GM12878 (cell line): Measurements from ENCODE around the gene NFILZ. TPM values are rescaled to one million over a fixed set of nuclear protein-coding genes. Genes with fewer than 3 reads are reported as not detected.

Source experiments
- ATAC-seq: fragments of 200-7000 bp; cut with Tn5 transposase; 3 replicates; pipeline ENCODE4 v1.9.1; 2020; ENCODE audit warnings: mild to moderate bottlenecking, moderate library complexity
- BruUV-seq: library from RNA; stranded (reverse); fragments of 400-500 nt; replicated peaks from 2 replicates; lab custom pipeline; 2021; lab: Mats Ljungman, UMichigan
- CTCF ChIA-PET: fragments of 300-600 bp; sonication (Branson Sonifier 250); formaldehyde crosslinking; extraction: SDS; loops from one replicate; lab custom pipeline; 2021; ENCODE audit warnings: inconsistent platforms; lab: Yijun Ruan, JAX
- POLR2A ChIA-PET: fragments of 350-600 bp; formaldehyde crosslinking; extraction: SDS; loops from one replicate; lab custom pipeline; 2021; ENCODE audit warnings: inconsistent platforms; lab: Charles Lee
- RAD21 ChIA-PET: fragments of 300-600 bp; sonication (Branson Sonifier 250); formaldehyde crosslinking; loops from one replicate; lab custom pipeline; 2023; ENCODE audit warnings: antibody characterized with exemption; ENCODE audit not compliant: unreplicated experiment; lab: Charles Lee
- SMC1A ChIA-PET: fragments of 300-600 bp; sonication (Branson Sonifier 250); formaldehyde crosslinking; loops from one replicate; lab custom pipeline; 2023; ENCODE audit not compliant: unreplicated experiment, uncharacterized antibody; lab: Charles Lee
- DNase-seq: peaks from one replicate; pipeline ENCODE4 v3.0.0-alpha.2; 2011; ENCODE audit warnings: low read depth, low spot score
- FAIRE-seq: peaks from 3 replicates; lab custom pipeline; 2011; peaks lifted over from hg19 to GRCh38; lab: Jason Lieb, UNC
- H2AFZ ChIP-seq: 2 replicates; pipeline ENCODE4 v1.6.0; 2011; ENCODE audit warnings: low read depth, low read length, control low read depth; ENCODE audit not compliant: control insufficient read depth
- H3K27ac ChIP-seq: 2 replicates; pipeline ENCODE4 v1.5.1; 2011; ENCODE audit warnings: control low read depth; ENCODE audit not compliant: control insufficient read depth, insufficient read depth
- H3K27me3 ChIP-seq, 2 experiments: replicated peaks in 1 of 2; 2 replicates each; pipeline versions ENCODE4 v1.6.0 to v1.6.1; 2011; ENCODE audit warnings: low read length in 1 of 2; ENCODE audit not compliant: control insufficient read depth in 2 of 2, insufficient read depth in 2 of 2
- H3K36me3 ChIP-seq, 2 experiments: 2 replicates each; pipeline ENCODE4 v1.5.1; 2011; ENCODE audit warnings: low read length in 1 of 2; ENCODE audit not compliant: control insufficient read depth in 2 of 2, insufficient read depth in 2 of 2
- H3K4me1 ChIP-seq: 2 replicates; pipeline ENCODE4 v1.6.1; 2011; ENCODE audit warnings: mild to moderate bottlenecking, low read length, moderate library complexity, mixed read lengths; ENCODE audit not compliant: control insufficient read depth, insufficient read depth
- H3K4me2 ChIP-seq: 2 replicates; pipeline ENCODE4 v1.6.0; 2011; ENCODE audit warnings: control low read depth; ENCODE audit not compliant: control insufficient read depth, insufficient read depth
- H3K4me3 ChIP-seq: fragments of 200-600 bp; sonication (generic); 2 replicates; pipeline ENCODE4 v1.5.1; 2016
- H3K79me2 ChIP-seq: 2 replicates; pipeline ENCODE4 v1.6.0; 2011; ENCODE audit warnings: low read length; ENCODE audit not compliant: control insufficient read depth, insufficient read depth
- H3K9ac ChIP-seq: 2 replicates; pipeline ENCODE4 v1.8.0; 2011; ENCODE audit warnings: low read length, control low read depth, mixed read lengths; ENCODE audit not compliant: control insufficient read depth, insufficient read depth
- H3K9me3 ChIP-seq: replicated peaks from 3 replicates; pipeline ENCODE4 v1.5.1; 2011; ENCODE audit warnings: mild to moderate bottlenecking, low read length; ENCODE audit not compliant: control insufficient read depth, insufficient read depth
- H4K20me1 ChIP-seq: 2 replicates; pipeline ENCODE4 v1.6.0; 2011; ENCODE audit not compliant: control insufficient read depth, insufficient read depth
- DPF2 ChIP-seq: fragments of 450-650 bp; IDR thresholded peaks from 2 replicates; pipeline ENCODE4 v1.6.1; 2017; ENCODE audit warnings: mild to moderate bottlenecking
- EP300 ChIP-seq, 2 experiments: fragments of 150-350 bp in 1 of 2; IDR thresholded peaks; 2 replicates each; pipeline ENCODE4 v1.6.1; 2011 to 2012; ENCODE audit warnings: low read depth in 2 of 2, low read length in 2 of 2, borderline replicate concordance in 1 of 2, improper control_type of control experiment in 1 of 2, inconsistent platforms in 1 of 2; ENCODE audit not compliant: control insufficient read depth in 1 of 2
- FOXK2 ChIP-seq: fragments of 450-650 bp; IDR thresholded peaks from 2 replicates; pipeline ENCODE4 v1.6.1; 2017; ENCODE audit warnings: mild to moderate bottlenecking, moderate library complexity
- GATAD2B ChIP-seq: fragments of 450-650 bp; conservative IDR thresholded peaks from 2 replicates; pipeline ENCODE4 v1.6.1; 2017; ENCODE audit warnings: low read depth, mild to moderate bottlenecking, moderate library complexity
- HDAC2 ChIP-seq: fragments of 200-600 bp; sonication (generic); IDR thresholded peaks from 2 replicates; pipeline ENCODE4 v1.6.1; 2017
- NFYB ChIP-seq: IDR thresholded peaks from 2 replicates; pipeline ENCODE4 v1.6.1; 2011; ENCODE audit warnings: low read depth, mild to moderate bottlenecking, low read length, improper control_type of control experiment, moderate library complexity; ENCODE audit not compliant: insufficient read depth
- NRF1 ChIP-seq: conservative IDR thresholded peaks from 2 replicates; pipeline ENCODE4 v1.6.1; 2011; ENCODE audit warnings: mild to moderate bottlenecking, low read depth, low read length, improper control_type of control experiment
- RAD51 ChIP-seq: fragments of 450-650 bp; IDR thresholded peaks from 2 replicates; pipeline ENCODE4 v1.6.1; 2016; ENCODE audit warnings: moderate library complexity, mild to moderate bottlenecking, inconsistent platforms
- RELA ChIP-seq: fragments of 450-650 bp; IDR thresholded peaks from 2 replicates; pipeline ENCODE4 v1.8.0; 2014; ENCODE audit warnings: borderline replicate concordance; ENCODE audit not compliant: partially characterized antibody
- SMARCA5 ChIP-seq: fragments of 450-650 bp; IDR thresholded peaks from 2 replicates; pipeline ENCODE4 v1.6.1; 2017; ENCODE audit warnings: mild to moderate bottlenecking
- SREBF2 ChIP-seq: IDR thresholded peaks from 2 replicates; pipeline ENCODE4 v1.6.1; 2012; ENCODE audit warnings: mild to moderate bottlenecking, low read length
- TBL1XR1 ChIP-seq: IDR thresholded peaks from 2 replicates; pipeline ENCODE4 v1.6.1; 2012; ENCODE audit warnings: low read depth, low read length, improper control_type of control experiment
- TCF12 ChIP-seq: IDR thresholded peaks from 2 replicates; pipeline ENCODE4 v1.6.1; 2011; ENCODE audit warnings: low read depth, mild to moderate bottlenecking, low read length
- YY1 ChIP-seq: IDR thresholded peaks from 2 replicates; pipeline ENCODE4 v1.6.1; 2011; ENCODE audit warnings: low read depth, mild to moderate bottlenecking, low read length
- ZNF217 ChIP-seq: fragments of 450-650 bp; IDR thresholded peaks from 2 replicates; pipeline ENCODE4 v1.6.1; 2017; ENCODE audit warnings: antibody characterized with exemption, mild to moderate bottlenecking
- ZNF384 ChIP-seq: IDR thresholded peaks from 2 replicates; pipeline ENCODE4 v1.6.1; 2012; ENCODE audit warnings: low read depth, mild to moderate bottlenecking, low read length, improper control_type of control experiment, borderline replicate concordance
- ZSCAN29 ChIP-seq: fragments of 450-650 bp; IDR thresholded peaks from 2 replicates; pipeline ENCODE4 v1.6.1; 2017; ENCODE audit warnings: mild to moderate bottlenecking, moderate library complexity
- WGBS: methylation state at CpG from one replicate; pipeline ENCODE4 v1.1.6; 2016; ENCODE audit warnings: low lambda C conversion rate; ENCODE audit not compliant: insufficient replicate concordance, insufficient coverage; ENCODE audit errors: missing lambda C conversion rate; 5-methylcytosine and 5-hydroxymethylcytosine counted together
- in situ Hi-C: fragments of 300-500 bp; cut with MboI; formaldehyde crosslinking; loops from 9 replicates; pipeline ENCODE4 v1.14.3; 2018; ENCODE audit warnings: mixed read lengths
- intact Hi-C: fragments of 100-400 bp; cut with micrococcal nuclease; formaldehyde crosslinking; loops from one replicate; pipeline ENCODE4 v1.14.2; 2022; ENCODE audit not compliant: unreplicated experiment
- polyA plus RNA-seq, 11 experiments: library from polyadenylated mRNA; depleted of rRNA in 4 of 11; unstranded in 6 of 11; stranded (reverse) in 5 of 11; fragments of >200 nt; fragmentation: Nextera tagmentation in 4 of 11; fragmentation: Illumina TruSeq in 1 of 11; extraction: Ambion mirVana in 4 of 11; extraction: Trizol in 1 of 11; gene quantifications; 1 replicate in 1 of 11; 2 replicates in 10 of 11; pipeline versions ENCODE4 v1.2.1 to v1.2.3, GENCODE V29; 2011 to 2016; ENCODE audit warnings: inconsistent platforms in 2 of 11, missing spikeins in 2 of 11, low read depth in 1 of 11
- total RNA-seq, 4 experiments: library from RNA; depleted of rRNA in 3 of 4; stranded (reverse); fragments of >200 nt in 3 of 4; fragmentation: Illumina TruSeq in 1 of 4; extraction: Trizol in 1 of 4; gene quantifications; 2 replicates each; pipeline versions ENCODE4 v1.2.1 to v1.2.3, GENCODE V29; 2013 to 2021
- TF ChIP-seq, protein P1 (sequence below): IDR thresholded peaks from 2 replicates; pipeline ENCODE4 v1.6.1; 2011; ENCODE audit warnings: mild to moderate bottlenecking, low read depth, low read length, moderate library complexity; ENCODE audit not compliant: insufficient replicate concordance
- TF ChIP-seq, protein P2 (sequence below): fragments of 450-650 bp; IDR thresholded peaks from 2 replicates; pipeline ENCODE4 v1.6.1; 2017; ENCODE audit warnings: mild to moderate bottlenecking
- TF ChIP-seq, protein P3 (sequence below): fragments of 450-650 bp; IDR thresholded peaks from 2 replicates; pipeline ENCODE4 v1.6.1; 2017; ENCODE audit warnings: low read depth, mild to moderate bottlenecking, moderate library complexity

Gene NFILZ
- total and polyA plus RNA-seq, 10 of the 15 experiments (the other 5 are each of a cell fraction or from before 2014, with no cell fraction given), result not detected

DNA sequence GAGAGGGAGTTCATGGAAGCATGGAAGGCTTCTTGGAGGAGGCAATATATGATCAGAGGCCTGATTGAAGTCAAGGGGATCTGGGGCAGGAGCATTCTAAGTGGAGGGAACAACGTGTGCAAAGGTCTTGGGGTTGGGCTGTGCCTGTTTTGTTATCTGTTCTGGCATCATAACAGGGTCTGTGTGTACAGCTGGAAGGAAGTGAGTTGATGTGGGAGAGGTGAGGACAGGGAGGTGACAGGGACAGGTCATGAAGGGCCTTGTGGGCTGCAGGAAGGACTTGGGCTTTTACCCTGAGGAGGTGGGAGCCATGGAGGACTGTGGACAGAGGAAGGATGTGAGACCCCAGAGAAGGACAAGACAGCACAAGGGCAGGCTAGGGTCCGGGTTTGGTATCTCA, 1.2 kb upstream of the NFILZ start:
- Histone ChIP-seq H3K4me2 (no peak overlapping the region), H3K27ac (no peak overlapping the region), H3K79me2 (no peaks in the 10 kb centered on the region), H3K27me3 (no peaks in the 10 kb centered on the region), H3K36me3 (no peaks in the 10 kb centered on the region), H4K20me1 (no peaks in the 10 kb centered on the region)
- ATAC-seq, result no peak
- RAD21 ChIA-PET, result no interaction called here
- no peak for FAIRE-seq
- TF ChIP-seq GATAD2B (no peak), ZNF217 (no peak), RAD51 (no peak), DPF2 (no peak), NRF1 (no peak), SMARCA5 (no peak), EP300 (IDR thresholded peaks at IDR 0.05; ENCODE audit: borderline replicate concordance in 1 of 2, control insufficient read depth in 1 of 2, low read depth in 2 of 2, low read length in 2 of 2) (no peak), SREBF2 (no peak), TCF12 (no peak), TBL1XR1 (no peak), ZSCAN29 (no peak), RELA (no peak), FOXK2 (no peak), HDAC2 (no peak), NFYB (no peak), ZNF384 (no peak), YY1 (no peak)
- TF ChIP-seq, protein P1, sequence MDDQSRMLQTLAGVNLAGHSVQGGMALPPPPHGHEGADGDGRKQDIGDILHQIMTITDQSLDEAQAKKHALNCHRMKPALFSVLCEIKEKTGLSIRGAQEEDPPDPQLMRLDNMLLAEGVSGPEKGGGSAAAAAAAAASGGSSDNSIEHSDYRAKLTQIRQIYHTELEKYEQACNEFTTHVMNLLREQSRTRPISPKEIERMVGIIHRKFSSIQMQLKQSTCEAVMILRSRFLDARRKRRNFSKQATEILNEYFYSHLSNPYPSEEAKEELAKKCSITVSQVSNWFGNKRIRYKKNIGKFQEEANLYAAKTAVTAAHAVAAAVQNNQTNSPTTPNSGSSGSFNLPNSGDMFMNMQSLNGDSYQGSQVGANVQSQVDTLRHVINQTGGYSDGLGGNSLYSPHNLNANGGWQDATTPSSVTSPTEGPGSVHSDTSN, result no peak
- TF ChIP-seq, protein P2, sequence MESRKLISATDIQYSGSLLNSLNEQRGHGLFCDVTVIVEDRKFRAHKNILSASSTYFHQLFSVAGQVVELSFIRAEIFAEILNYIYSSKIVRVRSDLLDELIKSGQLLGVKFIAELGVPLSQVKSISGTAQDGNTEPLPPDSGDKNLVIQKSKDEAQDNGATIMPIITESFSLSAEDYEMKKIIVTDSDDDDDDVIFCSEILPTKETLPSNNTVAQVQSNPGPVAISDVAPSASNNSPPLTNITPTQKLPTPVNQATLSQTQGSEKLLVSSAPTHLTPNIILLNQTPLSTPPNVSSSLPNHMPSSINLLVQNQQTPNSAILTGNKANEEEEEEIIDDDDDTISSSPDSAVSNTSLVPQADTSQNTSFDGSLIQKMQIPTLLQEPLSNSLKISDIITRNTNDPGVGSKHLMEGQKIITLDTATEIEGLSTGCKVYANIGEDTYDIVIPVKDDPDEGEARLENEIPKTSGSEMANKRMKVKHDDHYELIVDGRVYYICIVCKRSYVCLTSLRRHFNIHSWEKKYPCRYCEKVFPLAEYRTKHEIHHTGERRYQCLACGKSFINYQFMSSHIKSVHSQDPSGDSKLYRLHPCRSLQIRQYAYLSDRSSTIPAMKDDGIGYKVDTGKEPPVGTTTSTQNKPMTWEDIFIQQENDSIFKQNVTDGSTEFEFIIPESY, result no peak
- TF ChIP-seq, protein P3, sequence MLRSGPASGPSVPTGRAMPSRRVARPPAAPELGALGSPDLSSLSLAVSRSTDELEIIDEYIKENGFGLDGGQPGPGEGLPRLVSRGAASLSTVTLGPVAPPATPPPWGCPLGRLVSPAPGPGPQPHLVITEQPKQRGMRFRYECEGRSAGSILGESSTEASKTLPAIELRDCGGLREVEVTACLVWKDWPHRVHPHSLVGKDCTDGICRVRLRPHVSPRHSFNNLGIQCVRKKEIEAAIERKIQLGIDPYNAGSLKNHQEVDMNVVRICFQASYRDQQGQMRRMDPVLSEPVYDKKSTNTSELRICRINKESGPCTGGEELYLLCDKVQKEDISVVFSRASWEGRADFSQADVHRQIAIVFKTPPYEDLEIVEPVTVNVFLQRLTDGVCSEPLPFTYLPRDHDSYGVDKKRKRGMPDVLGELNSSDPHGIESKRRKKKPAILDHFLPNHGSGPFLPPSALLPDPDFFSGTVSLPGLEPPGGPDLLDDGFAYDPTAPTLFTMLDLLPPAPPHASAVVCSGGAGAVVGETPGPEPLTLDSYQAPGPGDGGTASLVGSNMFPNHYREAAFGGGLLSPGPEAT, result no peak
- TF ChIP-seq, all 136 proteins: peak for 0
- H3K9me3 ChIP-seq, result no peaks in the 10 kb centered on the region; the same call in 2 of the 3 replicates
- BruUV-seq, result no TSS peak
- in situ Hi-C loops, result no loop called here
- no peak overlapping the region for H2AFZ ChIP-seq
- ChIA-PET SMC1A (no interaction called here), CTCF (no interaction called here), POLR2A (no interaction called here)
- DNase-seq, result no peak
- no peaks in the 10 kb centered on the region for H3K4me1 ChIP-seq
- intact Hi-C loops, result no loop called here
- 14% methylated on average over 2 of the region's 2 CpGs for WGBS
- no peak overlapping the region for H3K9ac ChIP-seq
- no peak overlapping the region for H3K4me3 ChIP-seq
